GM21381 (cell line): ENCODE data around the gene PDZD2.
"Not testable (repeated sequence)": the region's sequence is repeated elsewhere in the genome, so short reads cannot be mapped to it uniquely, and the experiment has no call there.

ENCODE experiments used
- ATAC-seq: cut with Tn5 transposase; IDR thresholded peaks from one replicate; pipeline ENCODE4 v1.9.1; 2021; ENCODE audit warnings: mild to moderate bottlenecking, moderate library complexity; ENCODE audit not compliant: unreplicated experiment

The PDZD2 gene

DNA sequence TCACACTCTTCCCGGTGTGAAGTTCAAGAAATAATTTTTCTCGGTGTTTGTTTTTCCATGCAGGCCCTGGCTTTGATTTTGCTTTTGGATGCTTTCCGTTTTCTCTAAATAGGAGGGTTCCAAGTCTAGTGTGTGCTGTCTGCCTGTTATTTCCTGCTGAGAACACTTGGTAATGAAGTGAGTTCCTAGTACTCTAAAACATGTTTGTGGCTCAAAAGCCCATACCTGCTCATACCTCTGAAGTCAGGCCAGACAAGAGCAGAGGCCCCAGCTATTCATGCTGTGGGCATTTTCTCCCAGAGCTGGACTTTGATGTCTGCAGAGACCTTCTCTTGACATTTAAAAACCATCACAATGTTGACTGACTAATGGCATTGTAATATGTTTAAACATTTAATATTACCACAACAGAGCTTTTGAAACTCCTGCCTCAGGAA is 324.0 kb downstream of the PDZD2 start:
- ATAC-seq = no peak

DNA sequence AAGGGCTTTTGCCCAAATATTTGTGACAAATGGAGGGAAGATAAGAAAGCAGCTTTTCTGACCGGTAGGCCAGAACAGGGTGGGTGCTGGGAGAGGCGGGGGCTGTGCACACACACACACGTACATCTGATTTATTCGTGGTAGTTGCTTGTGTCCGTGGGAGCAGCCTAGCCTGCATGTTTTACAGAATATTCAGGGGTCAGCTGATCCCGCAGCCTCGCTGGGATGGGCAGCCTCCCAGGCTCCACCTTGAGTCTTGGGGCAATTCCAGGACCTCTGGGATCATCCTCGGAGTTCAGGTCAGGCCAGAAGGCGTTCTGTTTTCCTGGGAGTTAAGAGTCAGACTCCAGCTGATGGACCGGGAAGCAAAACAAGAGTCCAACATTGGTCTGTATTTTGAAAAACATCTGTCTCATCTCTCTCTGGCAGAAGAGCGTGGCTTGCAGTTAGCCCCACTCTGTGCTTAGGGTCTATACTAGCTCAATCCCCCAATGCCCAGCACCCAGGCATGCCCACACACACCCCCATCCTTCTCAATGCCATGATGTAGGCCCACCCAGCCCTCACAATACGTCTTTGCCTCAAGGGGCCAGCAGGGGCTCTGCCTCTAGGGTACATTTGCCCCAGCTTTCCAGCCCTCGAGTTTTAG is 324.6 kb downstream of the PDZD2 start:
- no peak for ATAC-seq

DNA sequence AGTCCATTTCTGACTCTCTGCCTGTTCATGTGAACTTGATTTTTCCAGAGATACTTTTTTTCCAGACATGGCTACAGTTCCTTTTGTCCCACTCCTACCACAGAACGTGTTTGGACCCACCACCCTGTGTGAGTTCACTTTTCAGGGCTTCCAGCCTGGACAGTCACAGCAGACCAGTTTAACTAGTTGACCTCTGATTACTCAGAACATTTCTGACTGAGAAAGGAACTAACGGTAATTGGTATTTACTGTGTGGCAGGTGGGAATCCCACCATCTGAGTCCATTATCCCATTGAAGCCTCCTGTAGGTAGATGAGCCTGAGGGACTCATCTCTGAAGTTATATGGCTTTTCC is 325.1 kb downstream of the PDZD2 start:
- no peak for ATAC-seq

DNA sequence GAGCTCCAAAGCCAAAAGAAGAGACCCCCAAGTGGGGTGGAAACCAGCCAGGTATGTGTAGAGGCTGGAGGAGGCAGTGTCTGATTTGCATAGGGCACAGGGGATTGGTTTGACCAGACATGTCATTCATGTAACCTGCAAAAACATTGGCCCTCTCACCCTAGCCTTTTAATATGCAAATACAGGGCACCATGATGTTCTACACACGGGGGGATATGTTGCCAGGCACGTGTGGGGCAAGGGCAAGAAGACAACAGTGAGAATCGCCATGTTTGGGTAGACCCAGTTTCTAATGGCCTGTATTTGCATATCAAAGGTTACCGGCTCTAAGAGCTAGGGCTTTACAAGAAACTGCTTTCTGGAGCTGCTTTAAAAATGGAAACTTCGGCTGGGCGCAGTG is 326.3 kb downstream of the PDZD2 start:
- no peak for ATAC-seq

DNA sequence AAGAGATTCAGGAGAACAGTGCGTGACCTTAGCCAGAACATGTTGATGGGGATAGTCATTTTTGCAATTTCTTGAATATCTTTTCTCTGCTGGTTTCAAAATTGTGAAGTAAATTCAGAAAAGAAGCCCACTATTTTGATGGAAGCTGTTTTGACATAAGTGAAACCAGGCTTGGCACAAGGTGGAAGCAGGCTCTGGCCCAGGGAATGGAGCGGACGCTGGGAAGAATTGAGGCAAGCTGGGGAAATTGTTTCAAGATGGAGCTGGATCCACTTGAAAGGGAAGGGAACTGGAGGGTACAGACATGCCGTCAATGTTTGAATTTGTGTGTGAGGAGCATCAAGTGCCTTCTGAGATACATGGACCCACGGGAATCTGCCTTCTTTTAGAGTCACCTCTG is 328.0 kb downstream of the PDZD2 start:
- no peak for ATAC-seq

DNA sequence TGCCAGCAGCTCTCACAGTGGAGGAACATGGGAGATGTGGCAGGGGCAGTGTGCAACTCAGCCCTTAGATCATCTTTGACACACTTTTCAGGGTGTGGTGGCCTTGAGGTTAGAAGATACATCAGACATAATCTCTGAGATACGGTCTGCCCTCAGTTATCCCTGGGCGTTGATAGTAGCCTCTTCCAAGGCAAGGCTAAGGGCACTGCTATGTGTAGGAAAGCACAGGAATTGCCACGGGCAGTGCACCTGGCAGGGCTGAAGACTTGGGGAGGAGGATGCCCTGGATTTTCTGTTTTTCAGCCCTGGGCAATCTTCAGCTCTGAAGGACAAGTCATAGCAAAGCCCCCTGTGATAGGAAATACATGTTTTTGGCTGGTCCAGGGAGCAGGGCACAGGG is 328.5 kb downstream of the PDZD2 start:
- no peak for ATAC-seq

DNA sequence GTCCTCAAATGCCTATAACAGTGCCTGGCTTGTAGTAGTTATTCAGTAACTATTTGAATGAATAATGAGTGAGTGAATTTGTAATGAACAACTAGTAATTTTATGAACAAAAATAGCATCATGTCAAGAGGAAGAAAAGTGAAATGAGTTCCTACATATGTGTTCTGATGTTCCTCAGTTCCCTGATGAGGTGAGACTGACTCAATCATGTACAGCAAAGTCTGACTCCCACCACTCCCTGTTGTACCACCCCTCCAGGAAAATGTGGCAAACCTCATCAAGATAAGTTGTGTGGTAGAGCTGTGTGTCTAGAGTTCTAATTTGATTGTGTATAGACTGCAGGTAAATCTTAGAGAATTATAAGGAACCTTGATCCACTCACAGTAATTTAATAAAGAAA is 333.6 kb downstream of the PDZD2 start:
- no peak for ATAC-seq

DNA sequence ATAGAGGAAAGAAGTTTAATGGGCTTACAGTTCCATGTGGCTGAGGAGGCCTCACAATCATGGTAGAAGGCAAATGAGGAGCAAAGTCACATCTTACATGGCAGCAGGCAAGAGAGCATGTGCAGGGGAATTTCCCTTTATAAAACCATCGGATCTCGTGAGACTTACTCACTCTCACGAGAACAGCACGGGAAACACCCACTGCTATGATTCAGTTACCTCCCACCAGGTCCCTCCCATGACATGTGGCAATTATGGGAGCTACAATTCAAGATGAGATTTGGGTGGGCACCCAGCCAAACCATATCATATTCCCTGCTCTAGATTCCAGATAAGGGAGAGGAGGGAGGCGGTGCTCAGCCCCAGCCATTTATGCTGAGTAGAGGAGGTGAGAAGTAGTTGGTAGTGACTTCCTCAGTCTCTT is 336.3 kb downstream of the PDZD2 start:
- not testable (repeated sequence) for ATAC-seq

DNA sequence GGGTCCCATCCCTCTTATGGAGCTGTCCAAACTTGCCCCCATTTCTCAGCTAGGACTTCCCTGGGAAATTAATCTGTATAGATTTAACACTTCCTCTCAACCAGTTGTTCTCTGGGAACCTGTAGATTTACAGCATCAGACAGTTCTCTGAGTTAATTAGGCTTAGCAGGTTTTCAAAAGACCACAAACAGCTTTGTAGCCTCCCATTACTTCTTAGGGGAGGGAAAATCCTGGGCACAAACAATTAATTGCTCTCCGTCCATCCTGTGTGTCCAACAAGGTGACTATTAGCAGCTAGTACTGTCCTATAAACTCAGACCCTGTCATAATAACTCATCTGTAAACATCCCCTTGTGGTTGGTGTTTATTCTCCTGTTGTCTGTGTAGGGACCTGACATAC is 337.2 kb downstream of the PDZD2 start:
- no peak for ATAC-seq

DNA sequence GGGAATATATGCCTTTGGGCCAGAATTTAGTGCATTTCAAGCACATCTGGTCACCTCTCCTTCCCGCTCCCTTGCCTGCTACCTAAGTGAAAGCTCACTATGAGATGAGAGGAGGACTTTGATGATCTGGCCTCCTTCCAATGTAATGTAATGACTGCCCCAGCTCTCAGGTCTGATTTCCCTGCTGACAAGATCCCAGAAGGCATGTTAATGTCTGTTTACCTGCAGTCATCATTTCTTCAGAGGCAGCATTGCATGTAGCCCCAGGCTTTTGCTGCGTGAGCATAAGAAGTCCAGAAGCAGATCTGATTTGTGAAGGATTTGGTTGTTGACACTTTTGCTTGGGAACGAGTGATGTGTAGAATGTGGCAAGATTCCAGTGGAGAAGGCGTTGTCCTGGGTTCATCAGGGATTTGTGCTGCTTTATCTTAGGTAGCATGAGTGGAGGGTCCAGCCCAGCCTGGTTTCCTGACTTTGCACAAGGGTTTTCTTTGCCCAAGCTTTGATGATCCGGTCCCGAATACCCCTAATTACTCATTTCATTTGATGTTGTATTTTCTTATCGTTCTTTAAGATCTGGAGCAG is 342.5 kb downstream of the PDZD2 start:
- ATAC-seq = no peak

DNA sequence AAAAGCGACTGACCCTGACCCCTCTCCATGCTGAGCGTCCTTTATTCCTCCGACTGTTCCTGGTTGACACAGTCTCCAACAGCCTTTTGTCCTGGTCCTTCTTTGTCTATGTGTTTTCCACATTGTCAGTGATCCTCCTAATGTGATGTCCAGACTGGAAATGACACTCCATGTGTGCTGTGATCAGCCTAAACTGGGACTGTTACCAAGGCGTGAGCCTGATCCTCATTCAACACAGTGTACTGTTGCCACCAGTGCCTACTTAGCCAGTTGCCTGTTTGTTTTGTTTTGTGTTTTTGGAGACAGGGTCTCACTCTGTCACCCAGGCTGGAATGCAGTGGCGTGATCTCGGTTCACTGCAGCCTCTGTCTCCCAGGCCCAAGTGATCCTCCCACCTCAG is 343.1 kb downstream of the PDZD2 start:
- no peak for ATAC-seq

DNA sequence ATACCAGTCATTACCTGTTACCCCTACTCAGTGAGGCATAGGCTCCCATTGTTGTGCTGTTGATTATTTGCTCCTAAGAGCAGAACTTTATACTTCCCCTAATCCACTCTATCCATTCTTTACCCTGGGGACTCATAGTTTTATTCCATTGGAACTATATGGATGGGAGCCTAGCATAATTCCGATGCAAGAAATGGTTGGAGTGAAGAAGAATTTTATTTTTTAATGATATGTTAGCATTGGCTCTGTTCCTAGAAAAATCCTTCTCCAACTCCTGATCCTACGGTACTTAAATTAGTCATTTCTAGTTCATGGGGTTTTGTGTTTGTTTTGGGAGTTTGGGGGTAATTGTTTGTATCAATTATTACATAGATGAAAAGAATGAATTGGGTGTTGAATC is 343.7 kb downstream of the PDZD2 start:
- no peak for ATAC-seq

DNA sequence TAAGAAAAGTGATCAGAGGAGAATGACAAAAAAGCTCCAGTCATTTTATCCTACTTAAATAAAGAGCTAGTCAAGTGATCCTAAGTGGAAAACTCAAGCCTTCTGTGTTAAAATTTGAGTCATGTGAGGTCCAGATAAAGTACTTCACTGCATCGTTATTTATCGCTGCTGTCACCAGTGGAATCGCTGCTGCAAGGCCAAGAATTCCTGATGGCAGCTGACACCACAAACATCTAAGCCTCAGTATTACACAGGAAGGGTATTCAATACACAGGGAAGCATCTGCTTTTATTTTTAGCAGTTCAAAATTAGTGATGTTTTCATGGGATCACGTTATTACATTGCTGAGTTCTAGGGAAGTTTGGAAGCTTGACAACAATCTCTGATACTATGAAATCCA is 344.9 kb downstream of the PDZD2 start:
- no peak for ATAC-seq

DNA sequence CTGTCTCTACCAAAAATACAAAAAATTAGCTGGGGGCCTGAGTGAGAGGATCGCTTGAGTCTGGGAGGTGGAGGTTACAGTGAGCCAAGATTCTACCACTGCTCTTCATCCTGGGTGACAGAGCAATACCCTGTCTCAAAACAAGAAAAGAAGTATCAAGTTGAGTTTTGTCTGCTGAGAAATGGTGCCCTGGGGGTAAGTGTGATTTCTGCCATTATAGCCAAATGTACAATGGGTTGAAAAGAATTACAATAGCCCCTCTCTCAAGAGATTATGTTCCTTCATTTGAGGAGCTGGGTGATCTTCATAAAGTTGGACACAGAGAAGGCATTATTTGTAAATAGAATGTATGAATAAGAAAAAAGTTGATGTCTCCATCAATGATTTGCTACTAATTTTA is 345.8 kb downstream of the PDZD2 start:
- no peak for ATAC-seq

DNA sequence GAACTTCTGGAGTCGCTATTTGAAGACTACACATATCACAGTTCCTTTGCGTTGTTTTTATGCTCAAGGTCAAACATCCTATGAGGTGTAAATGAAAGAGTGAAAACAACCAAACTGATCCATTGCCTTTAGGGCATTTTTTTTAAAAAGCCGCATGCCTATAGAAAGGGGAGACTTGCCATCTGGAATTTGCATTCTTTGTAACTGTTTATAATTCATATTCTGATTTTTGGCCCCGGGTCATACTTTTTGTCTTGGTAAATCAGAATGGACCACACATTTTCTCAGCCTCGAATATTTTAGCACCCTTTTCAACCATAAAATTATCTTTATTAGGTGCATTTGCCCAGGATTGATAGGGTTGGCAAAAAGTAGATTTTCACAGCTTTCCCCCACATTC is 347.2 kb downstream of the PDZD2 start:
- ATAC-seq = no peak

DNA sequence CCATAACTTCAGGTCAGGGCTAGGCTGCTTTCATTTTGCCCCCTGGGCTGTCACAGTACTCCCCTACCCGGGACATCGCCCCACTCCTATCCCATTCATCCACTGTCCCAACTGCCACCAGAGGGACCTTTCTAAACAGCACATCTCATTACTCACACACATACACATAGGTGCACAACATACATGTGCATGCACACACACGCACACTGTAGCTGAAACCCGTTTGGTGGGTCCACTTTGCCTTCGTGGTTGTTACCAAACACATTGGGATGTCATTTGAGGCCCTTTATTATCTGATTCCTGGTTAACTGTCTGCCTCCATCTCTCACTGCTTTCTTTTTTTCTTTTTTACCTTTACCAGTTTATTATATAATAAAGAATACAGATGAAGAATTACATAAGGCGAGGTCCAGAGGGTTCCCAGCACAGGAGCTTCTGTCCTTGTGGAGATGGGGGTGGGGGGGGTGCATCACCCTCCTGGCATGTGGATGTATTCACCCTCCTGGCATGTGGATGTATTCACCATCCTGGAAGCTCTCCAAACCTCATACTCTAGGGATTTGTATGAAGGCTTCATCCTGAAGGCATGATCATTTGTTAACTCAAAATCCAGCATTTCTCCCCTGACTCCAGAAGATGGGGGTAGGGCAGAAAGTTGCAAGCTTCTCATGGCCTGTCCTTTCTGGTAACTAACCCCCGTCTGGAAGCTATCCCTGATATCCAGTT is 349.2 kb downstream of the PDZD2 start:
- ATAC-seq = no peak

DNA sequence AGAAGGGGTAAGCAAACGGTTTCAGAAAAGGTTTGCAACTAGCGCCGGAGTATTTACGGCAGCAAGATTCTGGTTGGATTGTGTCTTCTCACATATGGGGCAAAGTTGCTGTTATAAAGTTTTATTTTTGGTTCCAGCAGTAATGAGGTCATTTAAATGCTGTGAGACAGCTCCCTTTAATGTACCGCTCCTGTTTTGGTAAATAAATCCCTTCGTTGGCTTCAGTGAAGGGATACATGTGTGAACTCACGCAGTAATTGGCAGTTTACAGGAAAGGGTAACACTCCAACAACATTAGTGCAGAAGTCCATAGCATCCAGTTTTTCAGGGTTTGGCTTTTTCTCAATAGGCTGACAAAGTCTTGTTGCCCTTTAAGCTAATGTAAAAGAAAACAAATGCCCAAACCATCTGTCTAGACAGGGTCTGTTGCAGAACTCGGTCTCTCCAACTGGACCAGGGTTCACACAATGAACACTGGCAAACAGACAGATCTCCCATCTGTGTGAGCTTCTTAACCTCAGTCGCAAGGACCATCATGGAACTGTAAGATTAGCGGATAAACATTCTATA is 351.2 kb downstream of the PDZD2 start:
- no peak for ATAC-seq

DNA sequence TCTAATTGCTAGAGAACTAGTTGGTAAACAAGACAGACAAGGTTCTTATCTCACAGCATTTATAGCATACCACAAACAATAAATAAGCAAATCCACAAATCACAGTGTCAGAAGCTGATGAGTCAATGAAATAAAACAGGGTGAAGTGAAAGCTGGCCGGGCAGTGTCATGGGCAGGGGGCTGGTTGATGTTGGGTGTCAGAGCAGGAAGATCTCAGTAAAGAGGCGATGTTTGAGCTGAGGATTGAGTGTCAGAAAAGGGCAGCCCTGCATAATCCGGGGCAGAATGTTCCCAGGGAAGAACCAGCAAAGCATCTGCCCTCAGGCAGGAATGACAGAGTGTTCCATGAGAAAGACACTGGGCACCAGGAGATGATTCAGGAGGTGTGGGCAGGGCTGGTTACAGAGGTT is 351.8 kb downstream of the PDZD2 start:
- ATAC-seq = no peak

DNA sequence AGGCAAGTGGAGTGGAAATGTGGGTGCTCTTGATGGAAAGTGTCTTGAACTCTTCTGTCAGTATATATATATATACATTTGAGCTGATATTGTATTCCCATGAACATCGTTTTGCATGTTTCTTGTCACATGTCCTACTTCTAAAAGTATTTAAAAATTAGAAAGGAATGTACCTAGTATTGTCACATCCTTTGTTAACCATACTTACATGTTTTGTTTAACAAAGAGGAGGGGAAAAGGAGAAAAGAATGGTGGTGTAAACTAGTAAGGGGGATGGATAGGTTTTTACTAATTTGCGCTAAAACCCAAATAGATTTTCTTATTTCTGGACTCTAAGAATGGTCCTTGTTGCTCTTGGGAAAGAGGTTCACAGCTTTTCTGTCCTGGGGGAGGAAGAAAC is 353.4 kb downstream of the PDZD2 start:
- ATAC-seq = no peak

DNA sequence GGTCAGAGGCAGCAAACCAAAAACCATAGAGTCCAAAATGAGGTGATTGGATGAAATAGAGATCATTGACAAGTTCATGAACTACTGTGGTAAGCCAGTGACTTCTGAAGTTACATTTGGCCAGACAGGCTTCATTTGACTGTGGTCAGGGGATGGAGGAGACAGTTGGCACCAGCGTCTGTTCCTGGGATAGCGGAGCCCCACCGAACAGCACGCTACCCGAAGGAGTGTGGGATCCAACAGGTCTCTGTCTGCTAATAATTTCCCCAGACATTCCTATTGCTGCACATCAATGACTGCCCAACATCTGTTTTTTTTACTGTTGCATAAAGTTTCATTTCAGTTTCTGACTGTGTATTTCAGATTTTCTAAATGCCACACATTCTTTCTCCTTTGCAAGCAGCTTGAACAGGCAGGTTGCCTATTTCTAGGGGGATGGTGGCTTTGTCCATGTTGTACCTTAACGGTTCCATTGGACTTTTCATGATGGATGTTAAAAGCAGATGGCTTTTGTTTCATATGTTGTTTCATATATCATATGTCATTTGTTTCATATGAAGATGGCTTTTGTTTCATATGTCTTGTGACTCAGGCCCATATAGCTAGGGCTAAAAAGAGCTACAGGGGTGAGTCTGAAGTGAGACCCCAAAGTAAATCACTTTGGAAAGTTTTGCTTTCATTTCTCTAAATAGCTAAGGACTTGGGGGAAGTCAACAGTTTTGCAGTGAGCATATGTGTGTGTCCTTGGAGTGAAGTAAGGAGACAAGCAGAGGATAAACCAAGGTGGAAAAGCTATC is 354.4 kb downstream of the PDZD2 start:
- ATAC-seq = no peak

DNA sequence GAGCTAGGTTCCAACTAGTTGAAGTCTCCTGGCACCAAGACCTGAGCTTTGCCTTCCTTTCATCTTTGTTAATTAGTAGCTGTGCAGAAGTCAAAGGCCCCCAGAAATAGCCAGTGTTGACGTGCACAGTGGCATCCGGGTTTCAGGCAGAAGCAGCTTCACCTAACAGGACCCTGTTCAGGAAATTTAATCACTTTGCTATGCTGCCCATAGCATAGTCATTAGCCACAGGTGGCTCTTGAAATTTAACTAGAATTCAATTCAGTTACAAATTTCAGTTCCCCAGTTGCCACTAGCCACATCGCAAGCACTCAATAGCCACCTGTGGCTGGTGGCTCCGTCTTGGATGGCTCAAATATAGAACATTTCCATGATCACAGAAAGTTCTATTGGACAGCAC is 356.1 kb downstream of the PDZD2 start:
- ATAC-seq = no peak
